ENCODE results near the gene SPATA6L.

Gene SPATA6L

GRCh38 chr9:4555236-4555635 lies 111.0 kb downstream of the SPATA6L start:
- H3K9me3 Mint-ChIP-seq: no peaks in the 10 kb centered on the region
- no peaks in the 10 kb centered on the region for H3K27me3 Mint-ChIP-seq
- no peaks in the 10 kb centered on the region for H3K4me1 Mint-ChIP-seq (ENCODE audit: low read depth)
- H3K27ac Mint-ChIP-seq: no peak overlapping the region
- intact Hi-C loops (cut with micrococcal nuclease): no loop called here
- no peaks in the 10 kb centered on the region for H3K36me3 Mint-ChIP-seq (ENCODE audit: low read depth)
- H3K4me3 Mint-ChIP-seq: no peak overlapping the region

GRCh38 chr9:4553951-4554381 lies 112.3 kb downstream of the SPATA6L start:
- H3K4me1 Mint-ChIP-seq (ENCODE audit: low read depth): no peaks in the 10 kb centered on the region
- H3K4me3 Mint-ChIP-seq: no peak overlapping the region
- no peaks in the 10 kb centered on the region for H3K27me3 Mint-ChIP-seq
- H3K27ac Mint-ChIP-seq: no peak overlapping the region
- no peaks in the 10 kb centered on the region for H3K36me3 Mint-ChIP-seq (ENCODE audit: low read depth)
- intact Hi-C loops (cut with micrococcal nuclease): no loop called here
- no peaks in the 10 kb centered on the region for H3K9me3 Mint-ChIP-seq

GRCh38 chr9:4550777-4551484 lies 115.3 kb downstream of the SPATA6L start:
- H3K27ac Mint-ChIP-seq: no peak overlapping the region
- H3K4me1 Mint-ChIP-seq (ENCODE audit: low read depth): no peaks in the 10 kb centered on the region
- no peak overlapping the region for H3K4me3 Mint-ChIP-seq
- no peaks in the 10 kb centered on the region for H3K9me3 Mint-ChIP-seq
- intact Hi-C loops (cut with micrococcal nuclease): no loop called here
- H3K36me3 Mint-ChIP-seq (ENCODE audit: low read depth): no peaks in the 10 kb centered on the region
- H3K27me3 Mint-ChIP-seq: no peaks in the 10 kb centered on the region

- H3K36me3 Mint-ChIP-seq (ENCODE audit: low read depth): no peaks in the 10 kb centered on the region
- no peak overlapping the region for H3K4me3 Mint-ChIP-seq
- H3K27ac Mint-ChIP-seq: no peak overlapping the region
- H3K9me3 Mint-ChIP-seq: no peaks in the 10 kb centered on the region
- H3K27me3 Mint-ChIP-seq: no peaks in the 10 kb centered on the region
- H3K4me1 Mint-ChIP-seq (ENCODE audit: low read depth): no peaks in the 10 kb centered on the region
- intact Hi-C loops (cut with micrococcal nuclease): loop anchor here (5.0 kb wide), 1 partner anchor 168 kb away; no protein-coding TSS in a partner anchor
Measured at GRCh38 chr9:4549751-4550295, 116.5 kb downstream of the SPATA6L start.

GRCh38 chr9:4548811-4549725 lies 117.2 kb downstream of the SPATA6L start:
- no peaks in the 10 kb centered on the region for H3K27me3 Mint-ChIP-seq
- H3K4me3 Mint-ChIP-seq: no peak overlapping the region
- no peak overlapping the region for H3K27ac Mint-ChIP-seq
- intact Hi-C loops (cut with micrococcal nuclease): loop anchor here (5.0 kb wide), 1 partner anchor 167 kb away; no protein-coding TSS in a partner anchor
- no peaks in the 10 kb centered on the region for H3K4me1 Mint-ChIP-seq (ENCODE audit: low read depth)
- no peaks in the 10 kb centered on the region for H3K36me3 Mint-ChIP-seq (ENCODE audit: low read depth)
- H3K9me3 Mint-ChIP-seq: no peaks in the 10 kb centered on the region
